Vagina (tissue), 2 donors: ENCODE data around the gene EFHC1. TPM values are rescaled to one million over a fixed set of nuclear protein-coding genes. Genes with fewer than 3 reads are reported as not detected.

Experiments used
- DNase-seq, 2 donors: peaks; one replicate each; pipeline ENCODE4 v3.0.0-alpha.2; 2017; ENCODE audit errors: extremely low spot score in 2 of 2
- H3K27ac ChIP-seq: fragments of 200-600 bp; sonication (generic); one replicate; pipeline ENCODE4 v1.5.1; 2019
- H3K27me3 ChIP-seq: fragments of 200-600 bp; sonication (generic); one replicate; pipeline ENCODE4 v1.5.1; 2019
- H3K36me3 ChIP-seq, 2 donors: fragments of 200-600 bp; sonication (generic); one replicate each; pipeline ENCODE4 v1.5.1; 2017 to 2019
- H3K4me1 ChIP-seq: fragments of 200-600 bp; sonication (generic); one replicate; pipeline ENCODE4 v1.5.1; 2019
- H3K4me3 ChIP-seq, 2 donors: fragments of 200-600 bp; sonication (generic); 1 replicate in 1 of 2; 2 replicates in 1 of 2; pipeline ENCODE4 v1.5.1; 2016 to 2019
- H3K9me3 ChIP-seq: fragments of 200-600 bp; sonication (generic); one replicate; pipeline ENCODE4 v1.5.1; 2019
- POLR2A ChIP-seq, 2 donors: fragments of 450-650 bp; IDR thresholded peaks; one replicate each; pipeline ENCODE4 v1.6.1; 2017; ENCODE audit warnings: antibody characterized with exemption in 2 of 2, mild to moderate bottlenecking in 2 of 2, moderate library complexity in 2 of 2
- POLR2AphosphoS5 ChIP-seq, 2 donors: sonication (generic); formaldehyde crosslinking; IDR thresholded peaks; one replicate each; pipeline ENCODE4 v1.9.0; 2017; ENCODE audit warnings: antibody characterized with exemption in 2 of 2, mild to moderate bottlenecking in 2 of 2, low read depth in 1 of 2; ENCODE audit not compliant: insufficient read depth in 1 of 2
- intact Hi-C: fragments of 100-400 bp; cut with DNase I; formaldehyde crosslinking; loops from one replicate; pipeline ENCODE4 v1.15.1; 2023
- total RNA-seq: library from RNA; depleted of rRNA; stranded (reverse); fragments of >200 nt; gene quantifications from one replicate; pipeline ENCODE4 v1.2.3, GENCODE V29; 2016
- TF ChIP-seq, protein P1 (sequence below), 3 experiments: fragments of 450-650 bp in 2 of 3; fragments of 200-600 bp in 1 of 3; sonication (generic) in 1 of 3; IDR thresholded peaks; one replicate each; pipeline ENCODE4 v1.5.1; 2017 to 2019; ENCODE audit warnings: antibody characterized with exemption in 3 of 3, mild to moderate bottlenecking in 2 of 3, moderate library complexity in 2 of 3

Gene EFHC1
- total RNA-seq, 1 donor from 2014 or later = 27.0 TPM

- Histone ChIP-seq H3K4me1 (peaks cover 52% of the 10 kb centered on the region), H3K27ac (no peak overlapping the region), H3K4me3 (no peak overlapping the region), H3K9me3 (no peaks in the 10 kb centered on the region), H3K36me3 (no peaks in the 10 kb centered on the region), H3K27me3 (no peaks in the 10 kb centered on the region)
- no peak for DNase-seq
- intact Hi-C loops = no loop called here
- TF ChIP-seq, protein P1, sequence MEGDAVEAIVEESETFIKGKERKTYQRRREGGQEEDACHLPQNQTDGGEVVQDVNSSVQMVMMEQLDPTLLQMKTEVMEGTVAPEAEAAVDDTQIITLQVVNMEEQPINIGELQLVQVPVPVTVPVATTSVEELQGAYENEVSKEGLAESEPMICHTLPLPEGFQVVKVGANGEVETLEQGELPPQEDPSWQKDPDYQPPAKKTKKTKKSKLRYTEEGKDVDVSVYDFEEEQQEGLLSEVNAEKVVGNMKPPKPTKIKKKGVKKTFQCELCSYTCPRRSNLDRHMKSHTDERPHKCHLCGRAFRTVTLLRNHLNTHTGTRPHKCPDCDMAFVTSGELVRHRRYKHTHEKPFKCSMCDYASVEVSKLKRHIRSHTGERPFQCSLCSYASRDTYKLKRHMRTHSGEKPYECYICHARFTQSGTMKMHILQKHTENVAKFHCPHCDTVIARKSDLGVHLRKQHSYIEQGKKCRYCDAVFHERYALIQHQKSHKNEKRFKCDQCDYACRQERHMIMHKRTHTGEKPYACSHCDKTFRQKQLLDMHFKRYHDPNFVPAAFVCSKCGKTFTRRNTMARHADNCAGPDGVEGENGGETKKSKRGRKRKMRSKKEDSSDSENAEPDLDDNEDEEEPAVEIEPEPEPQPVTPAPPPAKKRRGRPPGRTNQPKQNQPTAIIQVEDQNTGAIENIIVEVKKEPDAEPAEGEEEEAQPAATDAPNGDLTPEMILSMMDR (IDR thresholded peaks at IDR 0.05) = no peak
- TF ChIP-seq POLR2A (IDR thresholded peaks at IDR 0.05) (no peak), POLR2AphosphoS5 (IDR thresholded peaks at IDR 0.05; ENCODE audit: insufficient read depth in 1 of 2, low read depth in 1 of 2) (no peak)
These were observed 130.7 kb downstream of the EFHC1 start for GRCh38 chr6:52550870-52551269.

GRCh38 chr6:52551483-52552277 lies 131.5 kb downstream of the EFHC1 start:
- peak overlapping the region in 1 of 2 donors; percentile 3 for H3K4me3 ChIP-seq
- H3K36me3 ChIP-seq = no peaks in the 10 kb centered on the region
- peaks cover 53% of the 10 kb centered on the region for H3K4me1 ChIP-seq
- no peaks in the 10 kb centered on the region for H3K9me3 ChIP-seq
- peak overlapping the region; percentile 72 for H3K27ac ChIP-seq
- TF ChIP-seq POLR2AphosphoS5 (IDR thresholded peaks at IDR 0.05; ENCODE audit: insufficient read depth in 1 of 2, low read depth in 1 of 2) = peak in 1 of 2 donors; percentile 23
- TF ChIP-seq, protein P1 (IDR thresholded peaks at IDR 0.05) = no peak
- DNase-seq = no peak
- intact Hi-C loops = no loop called here
- no peaks in the 10 kb centered on the region for H3K27me3 ChIP-seq

GRCh38 chr6:52552278-52552643 lies 132.1 kb downstream of the EFHC1 start:
- TF ChIP-seq POLR2AphosphoS5 (IDR thresholded peaks at IDR 0.05; ENCODE audit: insufficient read depth in 1 of 2, low read depth in 1 of 2) (no peak), POLR2A (IDR thresholded peaks at IDR 0.05) (no peak)
- TF ChIP-seq, protein P1 (IDR thresholded peaks at IDR 0.05) = no peak
- Histone ChIP-seq H3K36me3 (no peaks in the 10 kb centered on the region), H3K4me1 (peaks cover 49% of the 10 kb centered on the region), H3K27ac (peak overlapping the region; percentile 72), H3K9me3 (no peaks in the 10 kb centered on the region), H3K27me3 (no peaks in the 10 kb centered on the region), H3K4me3 (peak overlapping the region in 1 of 2 donors; percentile 3)
- intact Hi-C loops = no loop called here
- DNase-seq = no peak

DNA sequence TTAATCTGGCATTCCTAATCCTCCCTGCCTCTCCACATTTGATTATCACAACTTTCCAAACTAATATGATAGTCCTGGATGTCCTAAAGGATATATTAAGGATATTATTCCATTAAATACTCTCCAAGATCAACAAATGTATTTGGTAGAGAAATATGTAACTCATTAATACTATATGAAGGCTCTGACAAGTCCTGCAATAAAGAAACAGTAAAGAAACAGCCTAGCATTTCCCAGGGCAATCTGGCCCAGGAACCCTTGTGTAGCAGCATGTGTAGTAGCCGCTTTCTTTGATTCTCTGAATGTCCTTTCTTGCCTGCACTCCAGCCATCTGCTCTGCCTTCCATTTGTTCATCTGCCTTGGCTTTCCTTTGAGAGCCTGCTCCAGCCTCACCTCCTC lies 133.0 kb downstream of the EFHC1 start:
- DNase-seq = no peak
- TF ChIP-seq POLR2A (IDR thresholded peaks at IDR 0.05) (no peak), POLR2AphosphoS5 (IDR thresholded peaks at IDR 0.05; ENCODE audit: insufficient read depth in 1 of 2, low read depth in 1 of 2) (no peak)
- TF ChIP-seq, protein P1 (IDR thresholded peaks at IDR 0.05) = no peak
- no peaks in the 10 kb centered on the region for H3K9me3 ChIP-seq
- H3K27me3 ChIP-seq = no peaks in the 10 kb centered on the region
- H3K4me1 ChIP-seq = peaks cover 48% of the 10 kb centered on the region
- no peak overlapping the region for H3K4me3 ChIP-seq
- intact Hi-C loops = no loop called here
- H3K36me3 ChIP-seq = no peaks in the 10 kb centered on the region
- no peak overlapping the region for H3K27ac ChIP-seq

DNA sequence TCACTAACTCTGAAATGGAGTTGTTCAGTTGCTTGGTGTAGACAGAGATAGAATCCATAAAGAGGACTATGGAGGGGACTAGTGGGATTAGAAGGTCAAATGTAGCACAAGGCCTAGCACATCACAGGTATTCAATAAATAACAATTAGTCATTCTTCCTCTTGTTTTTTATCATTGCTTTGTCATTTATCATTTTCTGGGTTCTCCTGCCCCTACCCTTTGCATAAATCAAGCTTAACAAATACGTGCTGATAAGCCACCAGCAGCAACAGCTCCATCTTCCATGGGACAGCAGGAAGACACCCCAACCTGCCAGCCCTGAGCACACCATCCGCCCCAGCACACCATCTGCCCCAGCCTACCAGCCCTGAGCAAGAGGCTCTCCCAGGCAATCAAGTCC lies 133.6 kb downstream of the EFHC1 start:
- H3K4me1 ChIP-seq = peaks cover 50% of the 10 kb centered on the region
- H3K9me3 ChIP-seq = no peaks in the 10 kb centered on the region
- no peak overlapping the region for H3K27ac ChIP-seq
- TF ChIP-seq, protein P1 (IDR thresholded peaks at IDR 0.05) = no peak
- TF ChIP-seq POLR2A (IDR thresholded peaks at IDR 0.05) (no peak), POLR2AphosphoS5 (IDR thresholded peaks at IDR 0.05; ENCODE audit: insufficient read depth in 1 of 2, low read depth in 1 of 2) (no peak)
- no peaks in the 10 kb centered on the region for H3K27me3 ChIP-seq
- DNase-seq = no peak
- intact Hi-C loops = no loop called here
- no peaks in the 10 kb centered on the region for H3K36me3 ChIP-seq
- no peak overlapping the region for H3K4me3 ChIP-seq
